Measurements from ENCODE around the gene CYB5B.
"Not testable (repeated sequence)": the region's sequence is repeated elsewhere in the genome, so short reads cannot be mapped to it uniquely, and the experiment has no call there.

Gene CYB5B

DNA sequence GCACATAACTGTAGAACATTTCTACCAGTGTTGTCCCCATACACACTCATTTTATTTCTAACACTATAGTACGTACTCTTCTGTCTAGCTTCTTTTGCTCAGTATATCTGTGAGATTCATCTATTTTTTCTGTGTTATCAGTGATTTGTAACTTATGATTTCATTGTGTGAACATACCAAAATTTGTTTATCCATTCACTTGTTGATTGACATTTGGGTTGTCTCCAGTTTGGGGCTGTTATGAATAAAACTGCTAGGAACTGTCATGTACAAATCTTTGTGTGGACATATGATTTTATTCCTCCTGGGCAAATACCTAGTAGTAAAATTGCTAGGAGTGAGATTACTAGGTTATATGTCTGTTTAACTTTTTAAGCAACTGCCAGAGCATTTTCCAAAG lies 9.6 kb downstream of the CYB5B start:
- no peak overlapping the region for H3K4me3 ChIP-seq (ENCODE audit: low read depth, low read length)
- H3K27me3 ChIP-seq (ENCODE audit: insufficient read depth, low read depth, severe bottlenecking): no peaks in the 10 kb centered on the region
- peaks cover 50% of the 10 kb centered on the region for H3K36me3 ChIP-seq
- DNase-seq: no peak
- no peak overlapping the region for H3K27ac ChIP-seq
- H3K9me3 ChIP-seq (ENCODE audit: severe bottlenecking): no peaks in the 10 kb centered on the region
- TF ChIP-seq, protein P1, sequence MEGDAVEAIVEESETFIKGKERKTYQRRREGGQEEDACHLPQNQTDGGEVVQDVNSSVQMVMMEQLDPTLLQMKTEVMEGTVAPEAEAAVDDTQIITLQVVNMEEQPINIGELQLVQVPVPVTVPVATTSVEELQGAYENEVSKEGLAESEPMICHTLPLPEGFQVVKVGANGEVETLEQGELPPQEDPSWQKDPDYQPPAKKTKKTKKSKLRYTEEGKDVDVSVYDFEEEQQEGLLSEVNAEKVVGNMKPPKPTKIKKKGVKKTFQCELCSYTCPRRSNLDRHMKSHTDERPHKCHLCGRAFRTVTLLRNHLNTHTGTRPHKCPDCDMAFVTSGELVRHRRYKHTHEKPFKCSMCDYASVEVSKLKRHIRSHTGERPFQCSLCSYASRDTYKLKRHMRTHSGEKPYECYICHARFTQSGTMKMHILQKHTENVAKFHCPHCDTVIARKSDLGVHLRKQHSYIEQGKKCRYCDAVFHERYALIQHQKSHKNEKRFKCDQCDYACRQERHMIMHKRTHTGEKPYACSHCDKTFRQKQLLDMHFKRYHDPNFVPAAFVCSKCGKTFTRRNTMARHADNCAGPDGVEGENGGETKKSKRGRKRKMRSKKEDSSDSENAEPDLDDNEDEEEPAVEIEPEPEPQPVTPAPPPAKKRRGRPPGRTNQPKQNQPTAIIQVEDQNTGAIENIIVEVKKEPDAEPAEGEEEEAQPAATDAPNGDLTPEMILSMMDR (IDR thresholded peaks at IDR 0.05; ENCODE audit: low read depth, low read length): no peak

DNA sequence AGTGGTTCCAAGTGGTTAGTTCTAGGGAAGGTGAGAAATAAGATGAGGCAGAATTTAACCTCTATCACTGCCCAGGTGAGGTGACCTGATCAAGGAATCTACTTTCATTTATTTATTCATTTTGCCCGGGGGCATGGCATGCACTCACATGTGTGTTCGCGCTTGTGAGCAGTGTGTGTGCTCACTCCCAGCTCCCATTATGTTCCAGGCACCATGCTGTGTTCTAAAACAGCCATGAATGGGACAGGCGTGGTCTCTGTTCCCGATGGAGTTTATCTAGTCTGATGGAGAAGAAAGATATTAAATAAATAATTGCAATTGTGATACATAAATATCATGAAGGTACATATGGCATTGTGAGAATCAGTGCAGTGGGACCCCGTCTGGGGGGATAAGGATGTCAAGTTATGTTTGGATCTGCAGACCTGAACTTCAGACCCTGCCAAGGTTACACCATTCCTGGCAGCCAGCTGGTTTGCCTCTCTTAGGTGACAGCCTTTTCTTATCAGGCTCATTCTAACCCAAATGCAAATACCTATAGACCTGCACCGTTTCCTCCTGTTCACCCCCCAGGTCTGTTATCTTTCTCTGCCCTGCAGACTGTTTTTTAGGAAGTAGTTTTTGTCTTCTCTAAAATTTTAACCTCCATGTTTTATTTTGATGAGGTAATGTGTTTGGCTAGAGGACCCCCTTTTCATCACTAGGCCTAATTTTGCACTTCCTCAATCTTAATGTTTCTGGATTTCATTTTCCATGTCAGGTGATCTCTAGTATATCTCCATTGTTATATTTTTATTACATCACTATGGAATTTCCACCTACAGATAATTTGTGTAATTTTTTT lies 11.8 kb downstream of the CYB5B start:
- H3K4me3 ChIP-seq (ENCODE audit: low read depth, low read length): no peak overlapping the region
- TF ChIP-seq, protein P1 (IDR thresholded peaks at IDR 0.05; ENCODE audit: low read depth, low read length): no peak
- H3K27me3 ChIP-seq (ENCODE audit: insufficient read depth, low read depth, severe bottlenecking): no peaks in the 10 kb centered on the region
- H3K9me3 ChIP-seq (ENCODE audit: severe bottlenecking): no peaks in the 10 kb centered on the region
- DNase-seq: no peak
- H3K27ac ChIP-seq: no peak overlapping the region
- peaks cover 45% of the 10 kb centered on the region for H3K36me3 ChIP-seq

DNA sequence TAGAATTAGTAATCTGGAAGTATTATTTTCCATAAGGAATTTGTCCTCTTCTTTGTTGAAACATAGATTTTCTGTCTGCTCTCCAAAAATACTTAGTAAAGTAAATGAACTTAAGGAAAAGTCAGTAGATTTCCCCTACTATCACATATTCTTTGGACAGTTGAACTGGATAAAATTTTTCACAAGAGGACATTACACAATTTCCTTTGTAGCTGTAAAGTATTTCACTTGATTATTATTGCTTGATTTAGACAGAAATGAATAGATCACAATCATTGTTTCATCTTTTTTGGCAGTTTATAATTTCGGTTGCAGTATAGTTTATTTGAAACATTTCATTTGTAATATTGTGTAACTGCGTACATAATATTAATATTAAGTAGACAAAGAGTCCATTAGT lies 12.5 kb downstream of the CYB5B start:
- Histone ChIP-seq H3K36me3 (peaks cover 38% of the 10 kb centered on the region), H3K9me3 (ENCODE audit: severe bottlenecking) (no peaks in the 10 kb centered on the region), H3K27ac (no peak overlapping the region), H3K27me3 (ENCODE audit: insufficient read depth, low read depth, severe bottlenecking) (no peaks in the 10 kb centered on the region), H3K4me3 (ENCODE audit: low read depth, low read length) (no peak overlapping the region)
- TF ChIP-seq, protein P1 (IDR thresholded peaks at IDR 0.05; ENCODE audit: low read depth, low read length): no peak
- DNase-seq: no peak

- TF ChIP-seq, protein P1 (IDR thresholded peaks at IDR 0.05; ENCODE audit: low read depth, low read length): no peak
- Histone ChIP-seq H3K27ac (no peak overlapping the region), H3K4me3 (ENCODE audit: low read depth, low read length) (no peak overlapping the region), H3K27me3 (ENCODE audit: insufficient read depth, low read depth, severe bottlenecking) (no peaks in the 10 kb centered on the region), H3K36me3 (peaks cover 25% of the 10 kb centered on the region), H3K9me3 (ENCODE audit: severe bottlenecking) (no peaks in the 10 kb centered on the region)
- no peak for DNase-seq
These were observed 14.0 kb downstream of the CYB5B start for GRCh38 chr16:69438465-69438864.

- H3K27me3 ChIP-seq (ENCODE audit: insufficient read depth, low read depth, severe bottlenecking): no peaks in the 10 kb centered on the region
- H3K36me3 ChIP-seq: peaks cover 18% of the 10 kb centered on the region
- H3K4me3 ChIP-seq (ENCODE audit: low read depth, low read length): no peak overlapping the region
- no peak overlapping the region for H3K27ac ChIP-seq
- TF ChIP-seq, protein P1 (IDR thresholded peaks at IDR 0.05; ENCODE audit: low read depth, low read length): no peak
- H3K9me3 ChIP-seq (ENCODE audit: severe bottlenecking): no peaks in the 10 kb centered on the region
- no peak for DNase-seq
These were observed 15.8 kb downstream of the CYB5B start for GRCh38 chr16:69440250-69440649.

GRCh38 chr16:69441030-69441429 lies 16.6 kb downstream of the CYB5B start:
- H3K36me3 ChIP-seq: peaks cover 16% of the 10 kb centered on the region

More at GRCh38 chr16:69441030-69441429, 16.6 kb downstream of the CYB5B start:
- not testable (repeated sequence) for DNase-seq; H3K27me3 ChIP-seq (ENCODE audit: insufficient read depth, low read depth, severe bottlenecking); H3K27ac ChIP-seq; H3K9me3 ChIP-seq (ENCODE audit: severe bottlenecking); H3K4me3 ChIP-seq (ENCODE audit: low read depth, low read length)

Measured in WERI-Rb-1 (cell line).